SU-DHL-6 (cell line): ENCODE measurements around the gene ATR.

Source experiments
- H2AFZ ChIP-seq: fragments of 200-600 bp; sonication (generic); 2 replicates; pipeline ENCODE4 v1.6.1; 2014; ENCODE audit warnings: low read depth, mild to moderate bottlenecking, moderate library complexity, mixed read lengths, antibody characterized with exemption, low read length; ENCODE audit not compliant: severe bottlenecking
- H3F3A ChIP-seq: fragments of 200-600 bp; shearing (Covaris generic); 2 replicates; pipeline ENCODE4 v1.6.0; 2016; ENCODE audit warnings: antibody characterized with exemption, mild to moderate bottlenecking; ENCODE audit not compliant: insufficient read depth
- H3K27ac ChIP-seq: fragments of 200-600 bp; sonication (generic); 2 replicates; pipeline ENCODE4 v1.5.1; 2016; ENCODE audit warnings: low read depth, mild to moderate bottlenecking, low read length, moderate library complexity, mixed read lengths
- H3K27me3 ChIP-seq: fragments of 200-600 bp; sonication (generic), shearing (Covaris generic); 2 replicates; pipeline ENCODE4 v1.6.0; 2014; ENCODE audit warnings: mild to moderate bottlenecking, low read length
- H3K36me3 ChIP-seq: fragments of 200-600 bp; sonication (generic); 2 replicates; pipeline ENCODE4 v1.6.1; 2014; ENCODE audit warnings: mild to moderate bottlenecking, low read length, mixed read lengths
- H3K4me2 ChIP-seq: fragments of 300-600, 200-600 bp; shearing (Covaris generic), sonication (generic); 2 replicates; pipeline ENCODE4 v1.6.0; 2014; ENCODE audit warnings: low read length, low read depth, mild to moderate bottlenecking; ENCODE audit not compliant: poor library complexity, severe bottlenecking
- H3K4me3 ChIP-seq: fragments of 200-600 bp; sonication (generic); 2 replicates; pipeline ENCODE4 v1.5.1; 2014; ENCODE audit warnings: antibody characterized with exemption, low read length, mild to moderate bottlenecking, mixed read lengths; ENCODE audit not compliant: insufficient read depth, poor library complexity, severe bottlenecking
- H3K79me2 ChIP-seq: fragments of 200-600 bp; sonication (generic); 2 replicates; pipeline ENCODE4 v1.6.1; 2014; ENCODE audit warnings: mild to moderate bottlenecking, low read length, moderate library complexity; ENCODE audit not compliant: insufficient read depth
- H3K9ac ChIP-seq: fragments of 200-600 bp; sonication (generic); 2 replicates; pipeline ENCODE4 v1.7.0; 2014; ENCODE audit warnings: mild to moderate bottlenecking, low read length
- H3K9me2 ChIP-seq: fragments of 200-600 bp; sonication (generic); replicated peaks from 2 replicates; pipeline ENCODE4 v1.6.1; 2014; ENCODE audit warnings: low read length; ENCODE audit not compliant: insufficient read depth
- H3K9me3 ChIP-seq: fragments of 200-600 bp; sonication (generic); 2 replicates; pipeline ENCODE4 v1.6.1; 2014; ENCODE audit warnings: low read length, mixed read lengths; ENCODE audit not compliant: insufficient read depth
- H4K20me1 ChIP-seq: fragments of 200-600 bp; sonication (generic); 2 replicates; pipeline ENCODE4 v1.6.1; 2014; ENCODE audit warnings: low read depth, mild to moderate bottlenecking, antibody characterized with exemption, low read length, moderate library complexity, mixed read lengths
- EZH2phosphoT487 ChIP-seq: fragments of 200-600 bp; sonication (generic), shearing (Covaris generic); conservative IDR thresholded peaks from 2 replicates; pipeline ENCODE4 v1.6.1; 2018; ENCODE audit warnings: mild to moderate bottlenecking, antibody characterized with exemption, low read length, moderate library complexity, mixed read lengths
- TF ChIP-seq, protein P1 (sequence below): fragments of 200-600 bp; sonication (generic); IDR thresholded peaks from one replicate; pipeline ENCODE4 v1.5.1; 2017; ENCODE audit warnings: antibody characterized with exemption, mild to moderate bottlenecking, low read length, moderate library complexity; ENCODE audit not compliant: insufficient read depth, poor library complexity, severe bottlenecking

ATR gene

GRCh38 chr3:142530296-142530695 lies 48.2 kb downstream of the ATR start:
- H3K4me3 ChIP-seq: no peak overlapping the region
- TF ChIP-seq, protein P1, sequence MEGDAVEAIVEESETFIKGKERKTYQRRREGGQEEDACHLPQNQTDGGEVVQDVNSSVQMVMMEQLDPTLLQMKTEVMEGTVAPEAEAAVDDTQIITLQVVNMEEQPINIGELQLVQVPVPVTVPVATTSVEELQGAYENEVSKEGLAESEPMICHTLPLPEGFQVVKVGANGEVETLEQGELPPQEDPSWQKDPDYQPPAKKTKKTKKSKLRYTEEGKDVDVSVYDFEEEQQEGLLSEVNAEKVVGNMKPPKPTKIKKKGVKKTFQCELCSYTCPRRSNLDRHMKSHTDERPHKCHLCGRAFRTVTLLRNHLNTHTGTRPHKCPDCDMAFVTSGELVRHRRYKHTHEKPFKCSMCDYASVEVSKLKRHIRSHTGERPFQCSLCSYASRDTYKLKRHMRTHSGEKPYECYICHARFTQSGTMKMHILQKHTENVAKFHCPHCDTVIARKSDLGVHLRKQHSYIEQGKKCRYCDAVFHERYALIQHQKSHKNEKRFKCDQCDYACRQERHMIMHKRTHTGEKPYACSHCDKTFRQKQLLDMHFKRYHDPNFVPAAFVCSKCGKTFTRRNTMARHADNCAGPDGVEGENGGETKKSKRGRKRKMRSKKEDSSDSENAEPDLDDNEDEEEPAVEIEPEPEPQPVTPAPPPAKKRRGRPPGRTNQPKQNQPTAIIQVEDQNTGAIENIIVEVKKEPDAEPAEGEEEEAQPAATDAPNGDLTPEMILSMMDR: no peak
- no peak for TF ChIP-seq EZH2phosphoT487
- H3K4me2 ChIP-seq: no peak overlapping the region
- peaks cover 30% of the 10 kb centered on the region for H3K36me3 ChIP-seq
- H3K9ac ChIP-seq: no peak overlapping the region
- no peak overlapping the region for H3K27ac ChIP-seq
- no peaks in the 10 kb centered on the region for H3K27me3 ChIP-seq
- H3K79me2 ChIP-seq: no peaks in the 10 kb centered on the region
- no peak overlapping the region for H2AFZ ChIP-seq
- no peaks in the 10 kb centered on the region for H3K9me3 ChIP-seq
- H3K9me2 ChIP-seq: no peaks in the 10 kb centered on the region
- no peaks in the 10 kb centered on the region for H4K20me1 ChIP-seq
- no peaks in the 10 kb centered on the region for H3F3A ChIP-seq

DNA sequence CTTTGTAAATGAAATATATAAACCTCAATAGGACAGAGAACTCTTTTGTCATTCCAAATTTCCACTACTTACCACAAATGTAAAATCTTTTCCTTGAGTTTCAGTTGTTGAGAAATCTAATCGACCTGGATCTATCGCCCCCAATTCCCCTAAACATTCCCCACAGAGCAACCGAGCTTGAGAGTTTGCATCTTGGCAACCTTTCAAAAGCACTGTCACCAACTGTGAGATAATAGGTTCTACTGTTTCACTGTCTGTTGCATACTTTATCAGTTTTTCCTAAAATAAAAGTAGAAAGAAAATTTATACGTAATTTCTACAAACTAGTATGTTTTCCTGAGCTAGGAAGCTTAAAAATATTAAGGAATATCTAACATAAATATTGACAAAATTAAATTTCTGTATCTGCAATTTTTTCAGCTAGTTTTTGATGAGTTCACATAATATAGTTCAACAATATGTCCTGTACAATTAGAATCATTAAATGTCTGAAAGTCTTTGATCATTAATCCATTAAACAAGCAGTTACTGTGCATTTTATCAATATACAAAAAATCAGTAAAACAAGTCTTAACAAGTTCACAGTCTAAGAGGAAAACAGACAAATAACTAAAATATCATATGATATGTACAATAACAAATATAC lies 54.5 kb downstream of the ATR start:
- H3K9me2 ChIP-seq: no peaks in the 10 kb centered on the region
- H3K36me3 ChIP-seq: peaks cover 32% of the 10 kb centered on the region
- no peak for TF ChIP-seq EZH2phosphoT487
- TF ChIP-seq, protein P1: no peak
- H3K4me2 ChIP-seq: no peak overlapping the region
- no peak overlapping the region for H3K27ac ChIP-seq
- no peak overlapping the region for H3K9ac ChIP-seq
- H3F3A ChIP-seq: 0 out of 2 replicates have a peak, but pooled peaks cover 4% of the 10 kb centered on the region
- H3K27me3 ChIP-seq: no peaks in the 10 kb centered on the region
- no peak overlapping the region for H3K4me3 ChIP-seq
- H3K79me2 ChIP-seq: no peaks in the 10 kb centered on the region
- H4K20me1 ChIP-seq: no peaks in the 10 kb centered on the region
- no peak overlapping the region for H2AFZ ChIP-seq
- no peaks in the 10 kb centered on the region for H3K9me3 ChIP-seq

GRCh38 chr3:142509079-142509478 lies 69.5 kb downstream of the ATR start:
- Histone ChIP-seq H3K9ac (no peak overlapping the region), H2AFZ (no peak overlapping the region), H3K27me3 (no peaks in the 10 kb centered on the region), H3K4me2 (no peak overlapping the region), H3K9me2 (no peaks in the 10 kb centered on the region), H3K27ac (no peak overlapping the region), H3K36me3 (peaks cover 24% of the 10 kb centered on the region; the same call in 1 of the 2 replicates), H3K9me3 (no peaks in the 10 kb centered on the region), H3K79me2 (no peaks in the 10 kb centered on the region), H4K20me1 (no peaks in the 10 kb centered on the region), H3F3A (peaks cover 4% of the 10 kb centered on the region; the same call in 1 of the 2 replicates), H3K4me3 (no peak overlapping the region)
- no peak for TF ChIP-seq EZH2phosphoT487
- TF ChIP-seq, protein P1: no peak
